Stomach smooth muscle (tissue), 2 donors: ENCODE data around the gene CROCC2.

Experiments
- H3K27ac ChIP-seq: one replicate; pipeline ENCODE4 v1.7.0; 2013; ENCODE audit warnings: mild to moderate bottlenecking, low read length, inconsistent platforms
- H3K27me3 ChIP-seq, 2 donors: one replicate each; pipeline ENCODE4 v1.7.0; 2013; ENCODE audit warnings: low read length in 2 of 2; ENCODE audit not compliant: insufficient read depth in 2 of 2, control insufficient read depth in 1 of 2
- H3K36me3 ChIP-seq, 2 donors: one replicate each; pipeline ENCODE4 v1.7.0; 2013; ENCODE audit warnings: low read length in 2 of 2; ENCODE audit not compliant: control insufficient read depth in 2 of 2, insufficient read depth in 2 of 2
- H3K4me1 ChIP-seq: one replicate; pipeline ENCODE4 v1.7.0; 2013; ENCODE audit warnings: low read length; ENCODE audit not compliant: control insufficient read depth, insufficient read depth
- H3K4me3 ChIP-seq, 2 donors: one replicate each; pipeline ENCODE4 v1.7.0; 2013; ENCODE audit warnings: low read length in 2 of 2
- H3K9ac ChIP-seq, 2 donors: one replicate each; pipeline ENCODE4 v1.7.0; 2013; ENCODE audit warnings: low read length in 2 of 2, mild to moderate bottlenecking in 1 of 2
- H3K9me3 ChIP-seq, 2 donors: one replicate each; pipeline ENCODE4 v1.7.0; 2013; ENCODE audit warnings: low read length in 2 of 2; ENCODE audit not compliant: control insufficient read depth in 2 of 2
- donor health status: healthy.
- donor health status: Pancreatic carcinoma.

CROCC2 gene

GRCh38 chr2:240927390-240927781, 21.2 kb downstream of the CROCC2 start:
- Histone ChIP-seq H3K27ac (no peak overlapping the region), H3K27me3 (peaks cover 0 to 2% of the 10 kb centered on the region in 2 donors), H3K36me3 (no peaks in the 10 kb centered on the region), H3K9me3 (no peaks in the 10 kb centered on the region), H3K4me3 (peak overlapping the region; percentile 56 to 59), H3K4me1 (peaks cover 3% of the 10 kb centered on the region), H3K9ac (peak overlapping the region in 1 of 2 donors; percentile 57)

GRCh38 chr2:240928476-240929363, 22.6 kb downstream of the CROCC2 start:
- Histone ChIP-seq H3K4me3 (no peak overlapping the region), H3K4me1 (peaks cover 3% of the 10 kb centered on the region), H3K27ac (no peak overlapping the region), H3K36me3 (no peaks in the 10 kb centered on the region), H3K9me3 (no peaks in the 10 kb centered on the region), H3K27me3 (peaks cover 0 to 2% of the 10 kb centered on the region in 2 donors), H3K9ac (no peak overlapping the region)

GRCh38 chr2:240929364-240930095, 23.4 kb downstream of the CROCC2 start:
- H3K4me3 ChIP-seq, result no peak overlapping the region
- no peaks in the 10 kb centered on the region for H3K9me3 ChIP-seq
- no peaks in the 10 kb centered on the region for H3K36me3 ChIP-seq
- peaks cover 0 to 2% of the 10 kb centered on the region in 2 donors for H3K27me3 ChIP-seq
- no peak overlapping the region for H3K9ac ChIP-seq
- H3K4me1 ChIP-seq, result peaks cover 3% of the 10 kb centered on the region
- H3K27ac ChIP-seq, result no peak overlapping the region

- Histone ChIP-seq H3K4me3 (no peak overlapping the region), H3K4me1 (peaks cover 3% of the 10 kb centered on the region), H3K9ac (no peak overlapping the region), H3K9me3 (no peaks in the 10 kb centered on the region), H3K36me3 (no peaks in the 10 kb centered on the region), H3K27ac (no peak overlapping the region), H3K27me3 (peaks cover 0 to 2% of the 10 kb centered on the region in 2 donors)
Observed at GRCh38 chr2:240930096-240930630, 24.0 kb downstream of the CROCC2 start.

- no peaks in the 10 kb centered on the region for H3K36me3 ChIP-seq
- H3K9me3 ChIP-seq, result no peaks in the 10 kb centered on the region
- H3K4me3 ChIP-seq, result no peak overlapping the region
- peaks cover 3% of the 10 kb centered on the region for H3K4me1 ChIP-seq
- H3K27me3 ChIP-seq, result peaks cover 0 to 2% of the 10 kb centered on the region in 2 donors
- no peak overlapping the region for H3K27ac ChIP-seq
- H3K9ac ChIP-seq, result no peak overlapping the region
Observed at GRCh38 chr2:240930631-240931318, 24.6 kb downstream of the CROCC2 start.

GRCh38 chr2:240931319-240931949, 25.3 kb downstream of the CROCC2 start:
- peaks cover 3% of the 10 kb centered on the region for H3K4me1 ChIP-seq
- peaks cover 0 to 2% of the 10 kb centered on the region in 2 donors for H3K27me3 ChIP-seq
- no peaks in the 10 kb centered on the region for H3K36me3 ChIP-seq
- H3K27ac ChIP-seq, result no peak overlapping the region
- peaks cover under 1 to 2% of the 10 kb centered on the region in 2 donors for H3K9me3 ChIP-seq
- H3K9ac ChIP-seq, result no peak overlapping the region
- no peak overlapping the region for H3K4me3 ChIP-seq

GRCh38 chr2:240932001-240932723, 26.0 kb downstream of the CROCC2 start:
- no peaks in the 10 kb centered on the region for H3K36me3 ChIP-seq
- H3K27me3 ChIP-seq, result peaks cover 0 to 2% of the 10 kb centered on the region in 2 donors
- peaks cover 3 to 6% of the 10 kb centered on the region in 2 donors for H3K9me3 ChIP-seq
- H3K4me1 ChIP-seq, result no peaks in the 10 kb centered on the region
- no peak overlapping the region for H3K4me3 ChIP-seq
- no peak overlapping the region for H3K27ac ChIP-seq
- H3K9ac ChIP-seq, result no peak overlapping the region

GRCh38 chr2:240932724-240933047, 26.6 kb downstream of the CROCC2 start:
- H3K27me3 ChIP-seq, result peaks cover 0 to 2% of the 10 kb centered on the region in 2 donors
- peaks cover 3 to 10% of the 10 kb centered on the region in 2 donors for H3K9me3 ChIP-seq
- no peaks in the 10 kb centered on the region for H3K4me1 ChIP-seq
- no peak overlapping the region for H3K4me3 ChIP-seq
- no peak overlapping the region for H3K9ac ChIP-seq
- no peak overlapping the region for H3K27ac ChIP-seq
- no peaks in the 10 kb centered on the region for H3K36me3 ChIP-seq

- no peaks in the 10 kb centered on the region for H3K36me3 ChIP-seq
- H3K4me1 ChIP-seq, result no peaks in the 10 kb centered on the region
- H3K9ac ChIP-seq, result no peak overlapping the region
- H3K27ac ChIP-seq, result no peak overlapping the region
- no peak overlapping the region for H3K4me3 ChIP-seq
- H3K27me3 ChIP-seq, result peaks cover 0 to 2% of the 10 kb centered on the region in 2 donors
- H3K9me3 ChIP-seq, result peaks cover 3 to 14% of the 10 kb centered on the region in 2 donors
Observed at GRCh38 chr2:240933048-240933965, 27.2 kb downstream of the CROCC2 start.
